TTC549 (cell line): ENCODE measurements around the gene FGF12.

Experiments used
- FAIRE-seq: peaks from 2 replicates; lab custom pipeline; 2012; peaks lifted over from hg19 to GRCh38; lab: Jason Lieb, UNC

Gene FGF12

GRCh38 chr3:192183109-192183508 is 544.2 kb downstream of the FGF12 start:
- FAIRE-seq = no peak

DNA sequence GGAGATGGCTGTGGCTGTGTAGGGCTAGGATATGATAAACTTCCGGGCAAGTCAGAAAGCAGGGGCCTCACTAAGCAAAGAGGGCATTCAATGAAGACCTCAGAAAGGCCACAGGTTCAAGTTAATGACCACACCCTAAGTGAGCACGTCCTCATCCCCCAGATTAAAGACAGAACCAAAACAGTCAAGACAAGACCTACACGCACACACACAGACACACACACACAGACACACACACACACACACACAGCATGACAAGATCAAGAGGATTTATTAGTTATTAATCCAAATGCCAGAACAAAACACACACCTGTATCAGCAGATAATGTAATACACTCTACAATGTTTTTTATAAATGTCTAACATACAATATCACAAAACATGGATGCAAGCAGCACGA is 546.2 kb downstream of the FGF12 start:
- no peak for FAIRE-seq

GRCh38 chr3:192177383-192177782 is 550.0 kb downstream of the FGF12 start:
- FAIRE-seq = no peak

GRCh38 chr3:192174283-192174682 is 553.1 kb downstream of the FGF12 start:
- FAIRE-seq = no peak

GRCh38 chr3:192171213-192171612 is 556.1 kb downstream of the FGF12 start:
- no peak for FAIRE-seq

GRCh38 chr3:192170659-192171058 is 556.7 kb downstream of the FGF12 start:
- no peak for FAIRE-seq

DNA sequence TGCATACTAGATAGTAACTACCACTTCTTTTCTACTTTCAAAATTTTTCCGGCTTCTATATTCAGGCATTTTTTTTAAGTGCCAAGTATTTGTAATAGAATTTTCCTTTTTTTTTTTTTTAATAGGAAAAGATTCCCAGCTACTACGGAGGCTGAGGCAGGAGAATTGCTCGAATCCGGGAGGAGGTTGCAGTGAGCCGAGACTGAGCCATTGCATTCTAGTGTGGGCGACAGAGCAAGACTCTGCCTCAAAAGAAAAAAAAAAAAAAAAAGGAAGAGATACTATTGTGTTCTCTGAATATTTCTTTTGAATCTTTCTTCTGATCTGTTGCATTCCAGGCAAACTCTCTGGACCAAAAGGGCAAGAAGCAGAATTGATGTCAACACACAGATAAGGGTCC is 557.3 kb downstream of the FGF12 start:
- FAIRE-seq = no peak

DNA sequence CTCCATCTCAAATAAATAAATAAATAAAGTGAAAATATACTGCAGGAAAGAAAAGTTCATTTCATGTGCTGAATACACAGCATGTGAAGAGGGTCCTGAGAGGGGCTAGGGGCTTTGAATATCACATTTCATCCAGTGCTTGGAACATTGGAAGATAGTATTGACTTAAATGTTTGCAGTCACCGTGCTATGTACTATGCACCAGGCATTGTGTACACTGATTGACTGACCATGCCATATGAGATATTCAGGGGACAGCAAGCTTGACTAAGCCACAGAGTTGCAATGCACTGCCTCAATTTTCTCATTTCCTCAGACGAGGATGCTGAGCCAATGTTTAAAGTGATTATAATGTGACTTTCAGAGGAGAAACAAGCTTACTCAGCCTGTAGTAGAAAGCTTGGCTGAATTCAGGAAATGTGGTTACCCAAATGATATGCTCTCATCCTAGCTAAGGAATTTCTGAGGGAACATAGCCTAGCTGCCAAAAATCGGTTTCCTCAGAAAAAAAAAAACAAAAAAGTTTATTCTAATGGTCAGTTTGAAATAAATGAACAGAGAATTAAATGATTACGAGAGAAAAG is 557.9 kb downstream of the FGF12 start:
- FAIRE-seq = no peak

DNA sequence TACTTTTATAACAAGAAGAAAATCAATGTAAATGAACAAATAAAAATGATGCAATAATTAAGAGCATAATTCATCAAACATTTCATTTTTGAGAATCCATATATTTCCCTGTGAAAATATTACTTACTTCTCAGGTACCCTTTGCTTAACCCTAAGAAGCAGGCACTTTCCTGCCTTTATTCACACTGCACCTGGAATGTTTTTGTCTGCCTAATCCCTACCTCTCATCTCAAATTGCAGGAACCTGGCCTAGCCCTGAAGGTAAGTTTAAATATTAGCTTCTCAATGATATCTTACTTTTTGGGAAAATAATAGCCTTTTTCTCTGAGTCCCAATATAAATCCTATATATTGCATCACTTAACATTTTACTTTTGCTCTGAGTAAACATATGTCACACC is 559.1 kb downstream of the FGF12 start:
- FAIRE-seq = no peak

DNA sequence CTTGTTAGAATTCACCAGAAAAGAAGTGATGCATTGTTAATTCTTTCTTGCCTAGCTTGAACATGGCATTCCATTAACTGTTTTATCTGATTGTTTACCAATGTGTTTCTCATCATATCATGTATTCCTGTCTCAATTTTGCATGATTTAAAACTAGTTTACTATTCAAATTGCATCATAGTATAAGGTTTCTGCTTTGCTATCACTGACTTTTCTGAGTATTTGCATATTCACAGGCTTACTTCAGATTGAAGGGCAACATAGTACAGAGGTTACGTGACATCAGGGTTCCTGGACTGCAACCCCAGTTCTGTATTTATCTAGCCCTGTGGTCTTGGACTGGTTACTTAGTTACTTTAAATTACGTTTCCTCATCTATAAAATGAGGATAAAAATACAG is 561.8 kb downstream of the FGF12 start:
- no peak for FAIRE-seq

- FAIRE-seq = no peak
These were observed 565.7 kb downstream of the FGF12 start for GRCh38 chr3:192161661-192162060.

GRCh38 chr3:192156382-192156781 is 571.0 kb downstream of the FGF12 start:
- FAIRE-seq = no peak

GRCh38 chr3:192155194-192155593 is 572.1 kb downstream of the FGF12 start:
- no peak for FAIRE-seq

- FAIRE-seq = no peak
These were observed 594.1 kb downstream of the FGF12 start for GRCh38 chr3:192133271-192133670.

- no peak for FAIRE-seq
These were observed 596.7 kb downstream of the FGF12 start for GRCh38 chr3:192130534-192131132.

DNA sequence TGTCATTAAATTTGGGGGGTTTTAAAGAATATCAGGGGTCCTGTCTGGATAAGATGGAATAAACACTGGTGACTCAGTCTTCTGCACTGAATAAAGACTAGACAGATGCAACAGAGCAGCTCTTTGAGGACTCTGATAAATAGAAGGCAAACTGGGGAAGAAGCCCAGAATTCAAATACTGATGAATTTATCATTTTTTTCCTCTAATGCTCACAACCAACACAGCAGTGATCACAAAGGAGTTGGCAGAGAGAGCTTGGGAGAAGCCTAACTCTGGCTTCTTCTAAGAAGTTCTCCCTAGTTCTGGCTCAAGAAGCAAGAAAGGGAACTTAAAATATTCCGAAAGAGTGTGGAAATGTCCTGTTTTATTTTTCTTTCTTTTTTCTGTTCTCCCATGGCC is 597.8 kb downstream of the FGF12 start:
- no peak for FAIRE-seq

DNA sequence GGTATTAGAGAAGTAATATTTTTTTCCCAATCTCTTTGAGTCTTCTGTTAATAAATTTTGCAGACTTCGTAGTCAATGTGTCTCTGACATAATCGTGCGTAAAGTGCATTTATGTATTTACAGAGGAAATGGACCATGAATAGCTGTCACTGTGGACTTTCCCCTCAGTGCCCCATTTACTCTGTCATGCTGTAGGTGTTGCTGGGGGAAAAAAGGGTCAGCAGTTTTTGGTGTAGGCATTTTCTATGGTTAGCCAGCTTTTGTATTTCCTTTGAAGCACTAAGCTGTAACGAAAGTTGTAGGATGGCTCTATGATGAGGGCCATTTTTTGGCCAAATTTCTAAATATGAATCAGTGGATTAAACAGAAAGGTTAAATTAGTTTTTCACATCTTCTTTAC is 598.4 kb downstream of the FGF12 start:
- no peak for FAIRE-seq

DNA sequence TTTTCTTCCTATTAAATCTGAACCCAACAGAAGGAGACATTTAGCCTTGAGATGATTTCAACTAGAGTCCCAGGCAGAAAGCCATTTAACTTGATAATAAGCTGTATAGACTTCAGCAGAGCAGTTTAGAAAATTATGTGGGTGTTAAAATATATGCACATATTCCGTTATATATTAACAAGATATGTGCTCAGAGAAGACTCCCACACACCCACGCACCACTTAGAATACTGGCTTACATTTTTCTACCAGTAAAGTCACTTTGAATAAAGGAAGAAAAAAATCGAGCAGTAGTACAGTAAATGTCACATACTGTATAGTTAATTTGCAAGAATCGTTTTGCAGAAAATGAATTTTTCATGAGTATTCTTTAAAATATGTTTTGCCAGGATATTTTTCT is 599.3 kb downstream of the FGF12 start:
- FAIRE-seq = no peak

- no peak for FAIRE-seq
These were observed 604.3 kb downstream of the FGF12 start for GRCh38 chr3:192122832-192123594.

GRCh38 chr3:192121923-192122322 is 605.4 kb downstream of the FGF12 start:
- FAIRE-seq = no peak

- no peak for FAIRE-seq
These were observed 618.5 kb downstream of the FGF12 start for GRCh38 chr3:192108820-192109219.

- no peak for FAIRE-seq
These were observed 620.8 kb downstream of the FGF12 start for GRCh38 chr3:192106543-192106942.

DNA sequence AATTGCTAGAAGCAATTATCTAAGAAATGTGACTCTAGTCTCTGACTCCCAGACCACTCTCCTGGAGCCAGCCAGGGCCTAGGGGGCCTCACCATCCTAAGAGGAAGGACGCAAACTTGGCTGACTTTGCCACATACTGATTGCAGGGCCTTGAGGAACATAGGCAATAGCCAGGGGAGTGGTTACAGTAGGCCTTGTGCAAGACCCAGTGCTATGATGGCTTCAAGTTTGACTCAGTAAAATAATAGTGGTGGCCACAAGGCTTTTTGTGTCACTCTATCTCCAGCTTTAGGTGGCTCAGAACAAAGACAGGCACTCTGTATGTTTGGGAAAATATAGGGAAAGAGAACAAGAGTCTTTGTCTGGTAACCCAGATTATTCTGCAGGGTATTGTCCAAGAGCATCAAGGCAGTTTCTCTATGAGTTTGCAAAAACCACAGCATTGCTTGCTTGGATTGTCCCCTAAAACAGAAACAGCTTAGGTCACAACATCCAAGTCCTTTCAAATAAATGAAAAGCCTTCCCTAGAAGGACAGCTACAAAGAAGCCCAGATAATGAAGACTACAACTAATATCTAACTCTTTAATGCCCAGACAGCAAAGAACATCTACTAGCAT is 634.8 kb downstream of the FGF12 start:
- no peak for FAIRE-seq
